Gastrocnemius medialis (tissue), 4 donors: ENCODE data around the gene ADD3. TPM values are rescaled to one million over a fixed set of nuclear protein-coding genes. Genes with fewer than 3 reads are reported as not detected.

Source experiments
- ATAC-seq, 2 donors: fragments of 150-250 bp; one replicate each; pipeline ENCODE4 v1.9.1; 2016
- DNase-seq, 2 donors: peaks; one replicate each; pipeline ENCODE4 v3.0.0-alpha.2; 2019
- H3K27ac ChIP-seq, 4 donors: fragments of 200-600 bp; sonication (generic); 1 replicate in 1 of 4; 2 replicates in 3 of 4; pipeline ENCODE4 v1.5.1; 2016 to 2018; ENCODE audit warnings: mild to moderate bottlenecking in 2 of 4, moderate library complexity in 1 of 4
- H3K27me3 ChIP-seq, 3 donors: fragments of 200-600 bp; sonication (generic) in 2 of 3; 1 replicate in 1 of 3; 2 replicates in 2 of 3; pipeline versions ENCODE4 v1.5.1 to v1.6.0; 2016 to 2019; ENCODE audit warnings: mild to moderate bottlenecking in 1 of 3, moderate library complexity in 1 of 3
- H3K36me3 ChIP-seq, 2 donors: fragments of 200-600 bp; sonication (generic) in 1 of 2; one replicate each; pipeline ENCODE4 v1.5.1; 2017 to 2018
- H3K4me1 ChIP-seq, 2 donors: fragments of 200-600 bp; sonication (generic) in 1 of 2; one replicate each; pipeline ENCODE4 v1.5.1; 2016 to 2017; ENCODE audit warnings: mild to moderate bottlenecking in 2 of 2
- H3K4me3 ChIP-seq, 4 donors: fragments of 200-600 bp; sonication (generic) in 3 of 4; 1 replicate in 1 of 4; 2 replicates in 3 of 4; pipeline ENCODE4 v1.5.1; 2016 to 2019; ENCODE audit warnings: mild to moderate bottlenecking in 2 of 4
- H3K9me3 ChIP-seq, 3 donors: fragments of 200-600 bp; sonication (generic) in 2 of 3; 1 replicate in 1 of 3; 2 replicates in 2 of 3; pipeline ENCODE4 v1.5.1; 2016 to 2019
- POLR2A ChIP-seq, 2 donors: fragments of 450-650 bp; IDR thresholded peaks; one replicate each; pipeline ENCODE4 v1.6.1; 2017; ENCODE audit warnings: antibody characterized with exemption in 2 of 2, mild to moderate bottlenecking in 2 of 2, moderate library complexity in 2 of 2
- in situ Hi-C, 4 donors: fragments of 200-750 bp; cut with MboI; loops; one replicate each; pipeline versions ENCODE4 v1.15.0 to v1.8.0; 2017; ENCODE audit warnings: low sequenced_read_pairs in 4 of 4
- intact Hi-C: fragments of 100-400 bp; cut with DNase I; formaldehyde crosslinking; loops from one replicate; pipeline ENCODE4 v1.15.1; 2023; ENCODE audit warnings: low total_unique reads
- total RNA-seq, 4 donors: library from RNA; depleted of rRNA; stranded (reverse); fragments of >200 nt; gene quantifications; one replicate each; pipeline versions ENCODE4 v1.1.0 to v1.2.3, GENCODE V29; 2016
- TF ChIP-seq, protein P1 (sequence below), 5 experiments: fragments of 450-650 bp in 3 of 5; fragments of 200-600 bp in 2 of 5; sonication (generic) in 2 of 5; IDR thresholded peaks in 4 of 5; conservative IDR thresholded peaks in 1 of 5; 1 replicate in 4 of 5; 2 replicates in 1 of 5; pipeline ENCODE4 v1.5.1; 2016 to 2019; ENCODE audit warnings: antibody characterized with exemption in 5 of 5, mild to moderate bottlenecking in 3 of 5, moderate library complexity in 3 of 5

Gene ADD3
- total RNA-seq, 4 donors from 2014 or later: 16.0 to 31.3 (median 18.4) TPM

DNA sequence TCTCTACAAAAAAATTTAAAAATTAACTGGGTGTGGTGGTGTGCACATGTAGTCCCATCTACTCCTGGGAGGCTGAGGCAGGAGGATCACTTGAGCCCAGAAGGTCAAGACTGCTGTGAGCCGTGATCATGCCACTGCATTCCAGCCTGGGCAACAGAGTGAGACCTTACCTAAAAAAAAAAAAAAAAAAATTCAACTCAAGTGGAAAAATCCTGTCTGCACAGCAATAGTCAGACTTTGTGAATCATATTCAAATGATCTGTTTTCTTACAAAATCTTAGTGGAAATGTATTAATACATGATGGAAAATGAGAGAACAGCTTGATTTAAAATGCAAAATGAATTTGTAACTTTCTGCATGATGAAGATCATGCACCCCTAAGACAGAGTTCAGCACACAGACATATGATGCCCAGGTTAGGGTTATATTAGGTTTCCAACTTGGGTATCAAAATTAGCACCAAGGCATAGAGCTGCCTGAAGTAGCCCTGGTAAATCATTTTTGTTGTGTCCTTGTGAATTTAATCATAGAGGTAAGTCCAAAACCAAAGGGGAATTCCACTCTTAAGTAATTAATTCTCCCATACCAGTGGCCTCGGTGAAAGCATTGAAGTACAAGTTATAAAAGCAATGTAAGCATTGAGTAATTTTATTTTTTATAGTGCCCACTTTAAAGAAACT, 93.8 kb downstream of the ADD3 start:
- no peak overlapping the region for H3K27ac ChIP-seq
- in situ Hi-C loops: no loop called here
- H3K9me3 ChIP-seq: no peaks in the 10 kb centered on the region
- ATAC-seq: no peak
- intact Hi-C loops: no loop called here
- H3K4me1 ChIP-seq: no peaks in the 10 kb centered on the region
- H3K36me3 ChIP-seq: no peaks in the 10 kb centered on the region
- H3K4me3 ChIP-seq: no peak overlapping the region
- H3K27me3 ChIP-seq: no peaks in the 10 kb centered on the region
- no peak for DNase-seq
- TF ChIP-seq, protein P1, sequence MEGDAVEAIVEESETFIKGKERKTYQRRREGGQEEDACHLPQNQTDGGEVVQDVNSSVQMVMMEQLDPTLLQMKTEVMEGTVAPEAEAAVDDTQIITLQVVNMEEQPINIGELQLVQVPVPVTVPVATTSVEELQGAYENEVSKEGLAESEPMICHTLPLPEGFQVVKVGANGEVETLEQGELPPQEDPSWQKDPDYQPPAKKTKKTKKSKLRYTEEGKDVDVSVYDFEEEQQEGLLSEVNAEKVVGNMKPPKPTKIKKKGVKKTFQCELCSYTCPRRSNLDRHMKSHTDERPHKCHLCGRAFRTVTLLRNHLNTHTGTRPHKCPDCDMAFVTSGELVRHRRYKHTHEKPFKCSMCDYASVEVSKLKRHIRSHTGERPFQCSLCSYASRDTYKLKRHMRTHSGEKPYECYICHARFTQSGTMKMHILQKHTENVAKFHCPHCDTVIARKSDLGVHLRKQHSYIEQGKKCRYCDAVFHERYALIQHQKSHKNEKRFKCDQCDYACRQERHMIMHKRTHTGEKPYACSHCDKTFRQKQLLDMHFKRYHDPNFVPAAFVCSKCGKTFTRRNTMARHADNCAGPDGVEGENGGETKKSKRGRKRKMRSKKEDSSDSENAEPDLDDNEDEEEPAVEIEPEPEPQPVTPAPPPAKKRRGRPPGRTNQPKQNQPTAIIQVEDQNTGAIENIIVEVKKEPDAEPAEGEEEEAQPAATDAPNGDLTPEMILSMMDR (IDR thresholded peaks at IDR 0.05 in 4 of 5, conservative IDR thresholded peaks at IDR 0.05 in 1 of 5): no peak
- TF ChIP-seq POLR2A (IDR thresholded peaks at IDR 0.05): no peak

DNA sequence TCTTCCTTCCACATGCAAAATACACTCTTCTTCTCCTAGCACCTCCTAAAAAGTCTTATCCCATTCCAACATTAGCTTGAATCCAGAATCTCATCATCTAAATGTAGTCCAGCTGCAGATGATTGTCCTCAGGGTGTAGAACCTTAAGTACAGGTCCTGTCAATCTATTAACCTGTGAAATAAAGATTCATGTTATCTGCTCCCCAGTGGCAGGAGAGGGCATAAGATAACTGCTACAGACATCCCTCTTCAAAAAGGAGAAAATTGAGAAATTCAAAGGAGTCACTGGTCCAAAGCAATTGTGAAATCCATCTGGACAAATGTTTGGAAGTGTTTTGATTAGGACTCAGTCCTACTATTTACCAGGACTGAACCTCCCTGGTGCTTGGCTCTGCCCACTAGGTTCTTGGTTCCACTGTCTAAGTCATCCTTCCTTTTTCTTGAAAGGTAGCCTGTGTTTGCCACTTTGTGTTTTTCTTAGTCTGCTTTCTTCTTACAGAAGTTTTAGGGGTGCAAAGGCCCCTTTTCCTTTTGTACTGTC, 96.2 kb downstream of the ADD3 start:
- H3K4me3 ChIP-seq: no peak overlapping the region
- intact Hi-C loops (no loop called here), in situ Hi-C loops (no loop called here)
- H3K9me3 ChIP-seq: no peaks in the 10 kb centered on the region
- ATAC-seq (peak in 1 of 2 donors; percentile 55), DNase-seq (no peak)
- H3K27ac ChIP-seq: no peak overlapping the region
- no peaks in the 10 kb centered on the region for H3K4me1 ChIP-seq
- no peaks in the 10 kb centered on the region for H3K27me3 ChIP-seq
- TF ChIP-seq, protein P1 (IDR thresholded peaks at IDR 0.05 in 4 of 5, conservative IDR thresholded peaks at IDR 0.05 in 1 of 5): no peak
- no peak for TF ChIP-seq POLR2A (IDR thresholded peaks at IDR 0.05)
- H3K36me3 ChIP-seq: no peaks in the 10 kb centered on the region

DNA sequence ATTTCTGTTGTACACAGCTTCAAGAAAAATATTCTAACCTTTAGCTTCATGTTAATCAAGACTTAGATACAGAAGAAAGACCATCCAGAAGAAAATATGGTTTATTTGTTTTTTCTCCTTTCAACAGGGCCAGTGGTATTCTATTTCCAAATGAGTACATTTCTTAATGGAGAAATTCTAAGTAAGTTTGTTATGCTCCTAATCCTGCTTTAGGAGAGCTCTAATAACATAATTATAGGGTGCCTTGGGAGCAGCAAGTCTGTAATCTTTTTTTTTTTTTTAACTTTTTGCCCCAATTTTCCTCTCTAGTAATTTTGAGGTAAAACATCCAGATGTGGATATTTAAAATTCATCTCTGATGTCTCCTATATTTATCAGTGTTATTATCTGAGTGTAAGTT, 98.1 kb downstream of the ADD3 start:
- no peaks in the 10 kb centered on the region for H3K4me1 ChIP-seq
- H3K27me3 ChIP-seq: no peaks in the 10 kb centered on the region
- no peaks in the 10 kb centered on the region for H3K36me3 ChIP-seq
- TF ChIP-seq, protein P1 (IDR thresholded peaks at IDR 0.05 in 4 of 5, conservative IDR thresholded peaks at IDR 0.05 in 1 of 5): no peak
- TF ChIP-seq POLR2A (IDR thresholded peaks at IDR 0.05): no peak
- DNase-seq (no peak), ATAC-seq (no peak)
- no peak overlapping the region for H3K27ac ChIP-seq
- intact Hi-C loops: no loop called here
- in situ Hi-C loops: no loop called here
- H3K4me3 ChIP-seq: no peak overlapping the region
- H3K9me3 ChIP-seq: no peaks in the 10 kb centered on the region

DNA sequence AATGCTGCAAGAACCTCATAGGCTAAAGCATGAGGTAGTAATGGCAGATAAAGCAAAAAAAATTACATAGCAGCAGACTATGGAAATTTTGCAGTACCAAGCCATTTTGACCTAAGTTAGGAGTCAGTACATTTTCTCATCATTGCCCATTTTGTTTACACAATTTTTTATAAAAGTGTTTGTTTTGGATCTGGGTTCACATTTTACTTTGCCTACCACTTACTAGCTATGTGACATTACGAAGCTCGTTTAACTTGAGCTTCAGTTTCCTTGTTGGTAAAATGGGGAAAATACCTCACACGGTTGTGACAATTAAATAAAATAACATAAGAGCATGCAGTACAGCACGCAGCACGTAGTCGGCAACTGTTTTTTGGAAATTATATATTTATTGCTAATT, 99.6 kb downstream of the ADD3 start:
- Histone ChIP-seq H3K9me3 (no peaks in the 10 kb centered on the region), H3K36me3 (no peaks in the 10 kb centered on the region), H3K4me1 (no peaks in the 10 kb centered on the region), H3K4me3 (no peak overlapping the region), H3K27ac (no peak overlapping the region), H3K27me3 (no peaks in the 10 kb centered on the region)
- in situ Hi-C loops (no loop called here), intact Hi-C loops (no loop called here)
- DNase-seq: no peak
- ATAC-seq: no peak
- TF ChIP-seq, protein P1 (IDR thresholded peaks at IDR 0.05 in 4 of 5, conservative IDR thresholded peaks at IDR 0.05 in 1 of 5): no peak
- no peak for TF ChIP-seq POLR2A (IDR thresholded peaks at IDR 0.05)
